ENCODE results near the gene ZMYND19.

- no peak for TF ChIP-seq POLR2A (IDR thresholded peaks at IDR 0.05)
- TF ChIP-seq, protein P1, sequence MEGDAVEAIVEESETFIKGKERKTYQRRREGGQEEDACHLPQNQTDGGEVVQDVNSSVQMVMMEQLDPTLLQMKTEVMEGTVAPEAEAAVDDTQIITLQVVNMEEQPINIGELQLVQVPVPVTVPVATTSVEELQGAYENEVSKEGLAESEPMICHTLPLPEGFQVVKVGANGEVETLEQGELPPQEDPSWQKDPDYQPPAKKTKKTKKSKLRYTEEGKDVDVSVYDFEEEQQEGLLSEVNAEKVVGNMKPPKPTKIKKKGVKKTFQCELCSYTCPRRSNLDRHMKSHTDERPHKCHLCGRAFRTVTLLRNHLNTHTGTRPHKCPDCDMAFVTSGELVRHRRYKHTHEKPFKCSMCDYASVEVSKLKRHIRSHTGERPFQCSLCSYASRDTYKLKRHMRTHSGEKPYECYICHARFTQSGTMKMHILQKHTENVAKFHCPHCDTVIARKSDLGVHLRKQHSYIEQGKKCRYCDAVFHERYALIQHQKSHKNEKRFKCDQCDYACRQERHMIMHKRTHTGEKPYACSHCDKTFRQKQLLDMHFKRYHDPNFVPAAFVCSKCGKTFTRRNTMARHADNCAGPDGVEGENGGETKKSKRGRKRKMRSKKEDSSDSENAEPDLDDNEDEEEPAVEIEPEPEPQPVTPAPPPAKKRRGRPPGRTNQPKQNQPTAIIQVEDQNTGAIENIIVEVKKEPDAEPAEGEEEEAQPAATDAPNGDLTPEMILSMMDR (IDR thresholded peaks at IDR 0.05): no peak
- TF ChIP-seq POLR2AphosphoS5 (IDR thresholded peaks at IDR 0.05): no peak
Measured at GRCh38 chr9:137614631-137615386, 24.5 kb upstream of the ZMYND19 start.

Measured in breast epithelium (tissue), 3 donors.